A549 treated with CpdA at 1 μM for 4 hours (cell line): ENCODE results near the gene ANAPC10. TPM values are rescaled to one million over a fixed set of nuclear protein-coding genes. Genes with fewer than 3 reads are reported as not detected.

Experiments used
- total RNA-seq: library from RNA; stranded (reverse); fragments of 200-300 nt; extraction: Qiagen RNA extraction; gene quantifications from 5 replicates; pipeline ENCODE4 v1.2.3, GENCODE V29; 2022; ENCODE audit warnings: low read depth

The ANAPC10 gene
- 11.2 to 20.5 TPM (median 13.6 TPM) in 5 replicates for total RNA-seq

DNA sequence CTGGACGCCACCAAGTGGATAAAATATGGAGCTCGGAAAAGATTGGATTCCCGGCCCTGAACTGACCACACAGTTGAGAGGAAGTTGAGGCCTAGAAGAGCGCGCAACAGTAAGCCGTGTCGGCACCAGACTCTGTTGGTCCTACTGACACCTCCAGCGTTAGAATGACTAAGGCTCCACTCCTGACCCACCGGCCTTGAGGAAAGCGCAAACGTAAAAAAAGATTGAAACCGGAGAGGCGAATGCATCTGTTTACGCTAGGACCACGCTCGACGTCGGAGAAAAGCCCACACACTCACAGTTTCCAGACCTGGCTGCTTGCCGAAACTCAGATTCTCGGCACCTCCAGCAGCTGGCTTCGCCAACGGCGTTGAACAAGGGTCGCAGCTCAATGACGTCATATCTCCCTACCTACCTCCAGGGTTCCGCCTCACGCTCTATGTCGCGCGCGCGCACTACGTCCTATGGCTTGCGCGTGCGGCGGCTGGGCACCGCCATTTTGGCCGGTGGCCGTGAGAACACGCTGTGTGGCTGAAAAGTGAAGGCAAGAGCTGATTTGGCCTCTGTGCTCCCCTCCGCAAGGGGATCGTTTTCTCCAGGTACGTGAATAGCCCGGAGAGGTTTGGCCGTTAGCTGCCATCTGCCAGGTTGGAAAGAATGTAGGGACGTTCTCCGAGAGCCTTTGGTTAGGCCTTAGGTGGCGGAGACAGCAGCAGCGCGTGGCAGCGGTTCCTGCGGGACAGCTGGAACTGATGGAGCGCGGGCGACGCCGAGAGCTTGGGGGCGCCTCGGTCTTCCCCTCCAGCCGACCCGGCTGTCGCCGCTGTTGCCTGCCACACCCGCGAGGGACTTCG, at the start of gene ANAPC10, which contains the start of gene ABCE1:
ANAPC10 (minus strand) TSS at position 376 of the 854 bp plus-strand sequence. CDS start 2,097 bp downstream, outside the sequence.
ABCE1 (plus strand) TSS at position 491 of the 854 bp plus-strand sequence. CDS start 6,102 bp downstream, outside the sequence.

Other genes with a start within 250 kb of the ANAPC10 start
- 61.5 to 112 TPM (median 69.4 TPM) in 5 replicates for gene ABCE1, start 115 bp upstream of the ANAPC10 start, total RNA-seq
- 14.2 to 19.5 TPM (median 17.0 TPM) in 5 replicates for gene OTUD4, start 82.4 kb upstream of the ANAPC10 start, total RNA-seq